SJCRH30 (cell line): ENCODE measurements around the gene RASA3. TPM values are rescaled to one million over a fixed set of nuclear protein-coding genes. Genes with fewer than 3 reads are reported as not detected.
A peak's percentile ranks its signal among the peaks of the same experiment; 100 is the strongest.
"Not testable (repeated sequence)": the region's sequence is repeated elsewhere in the genome, so short reads cannot be mapped to it uniquely, and the experiment has no call there.

Source experiments
- DNase-seq, 2 experiments: peaks; one replicate each; pipeline ENCODE4 v3.0.0-alpha.2; 2015 to 2020
- H3K27ac ChIP-seq: fragments of 250-450 bp; sonication (Bioruptor Pico); 2 replicates; pipeline ENCODE4 v1.5.1; 2020; ENCODE audit warnings: mild to moderate bottlenecking, moderate library complexity
- H3K27me3 ChIP-seq: fragments of 250-450 bp; sonication (Bioruptor Pico); 2 replicates; pipeline ENCODE4 v1.5.1; 2020; ENCODE audit warnings: mild to moderate bottlenecking, moderate library complexity
- H3K36me3 ChIP-seq: fragments of 250-450 bp; sonication (Bioruptor Pico); 2 replicates; pipeline ENCODE4 v1.5.1; 2020; ENCODE audit warnings: mild to moderate bottlenecking, moderate library complexity
- H3K4me1 ChIP-seq: fragments of 250-450 bp; sonication (Bioruptor Pico); 2 replicates; pipeline ENCODE4 v1.5.1; 2020; ENCODE audit warnings: mild to moderate bottlenecking, moderate library complexity
- H3K4me3 ChIP-seq: fragments of 250-450 bp; sonication (Bioruptor Pico); 2 replicates; pipeline ENCODE4 v1.5.1; 2020; ENCODE audit warnings: mild to moderate bottlenecking, moderate library complexity
- H3K9me3 ChIP-seq: fragments of 250-450 bp; sonication (Bioruptor Pico); replicated peaks from 2 replicates; pipeline ENCODE4 v1.5.1; 2020; ENCODE audit warnings: mild to moderate bottlenecking, moderate library complexity
- total RNA-seq: library from RNA; depleted of rRNA; stranded (reverse); fragments of >200 nt; shearing (Covaris generic); gene quantifications from 2 replicates; pipeline ENCODE4 v1.2.3, GENCODE V29; 2014

The RASA3 gene
- total RNA-seq, 1 experiment from 2014 or later = 20.5 TPM

- DNase-seq = peak; percentile 51 to 61
- Histone ChIP-seq H3K4me1 (peaks cover 53% of the 10 kb centered on the region), H3K27ac (no peak overlapping the region), H3K9me3 (no peaks in the 10 kb centered on the region), H3K27me3 (no peaks in the 10 kb centered on the region), H3K36me3 (no peaks in the 10 kb centered on the region), H3K4me3 (peak overlapping the region; percentile 9; the same call in 1 of the 2 replicates)
Measured at GRCh38 chr13:114110091-114110829, 22.2 kb downstream of the RASA3 start.

- Histone ChIP-seq H3K4me1 (peaks cover 53% of the 10 kb centered on the region), H3K4me3 (peak overlapping the region; percentile 11; the same call in 1 of the 2 replicates), H3K36me3 (no peaks in the 10 kb centered on the region), H3K27me3 (no peaks in the 10 kb centered on the region), H3K9me3 (no peaks in the 10 kb centered on the region), H3K27ac (no peak overlapping the region)
- DNase-seq = peak; percentile 63 to 70
Measured at GRCh38 chr13:114109641-114110041, 22.8 kb downstream of the RASA3 start.

GRCh38 chr13:114108894-114109293 lies 23.5 kb downstream of the RASA3 start:
- Histone ChIP-seq H3K4me3 (no peak overlapping the region), H3K4me1 (peaks cover 53% of the 10 kb centered on the region), H3K27me3 (no peaks in the 10 kb centered on the region), H3K9me3 (no peaks in the 10 kb centered on the region), H3K36me3 (no peaks in the 10 kb centered on the region), H3K27ac (no peak overlapping the region)
- DNase-seq = no peak

- Histone ChIP-seq H3K36me3 (no peaks in the 10 kb centered on the region), H3K9me3 (no peaks in the 10 kb centered on the region), H3K4me3 (peak overlapping the region; percentile 27; the same call in 1 of the 2 replicates), H3K4me1 (peaks cover 53% of the 10 kb centered on the region), H3K27me3 (no peaks in the 10 kb centered on the region), H3K27ac (peak overlapping the region; percentile 96)
- DNase-seq = no peak
Measured at GRCh38 chr13:114108141-114108761, 24.2 kb downstream of the RASA3 start.

GRCh38 chr13:114107686-114108081 lies 24.7 kb downstream of the RASA3 start:
- Histone ChIP-seq H3K4me3 (peak overlapping the region; percentile 27), H3K27me3 (no peaks in the 10 kb centered on the region), H3K9me3 (no peaks in the 10 kb centered on the region), H3K4me1 (peaks cover 47% of the 10 kb centered on the region), H3K27ac (peak overlapping the region; percentile 96), H3K36me3 (no peaks in the 10 kb centered on the region)
- DNase-seq = peak; percentile 80 to 86

- H3K4me1 ChIP-seq = peaks cover 42% of the 10 kb centered on the region
- H3K27me3 ChIP-seq = no peaks in the 10 kb centered on the region
- H3K36me3 ChIP-seq = no peaks in the 10 kb centered on the region
- peak; percentile 58 to 69 for DNase-seq
- H3K9me3 ChIP-seq = no peaks in the 10 kb centered on the region
- peak overlapping the region; percentile 27 for H3K4me3 ChIP-seq
- H3K27ac ChIP-seq = peak overlapping the region; percentile 96
Measured at GRCh38 chr13:114106991-114107685, 25.3 kb downstream of the RASA3 start.

GRCh38 chr13:114106526-114106925 lies 25.9 kb downstream of the RASA3 start:
- Histone ChIP-seq H3K9me3 (no peaks in the 10 kb centered on the region), H3K27me3 (no peaks in the 10 kb centered on the region), H3K4me1 (peaks cover 37% of the 10 kb centered on the region), H3K36me3 (no peaks in the 10 kb centered on the region), H3K27ac (peak overlapping the region; percentile 96), H3K4me3 (no peak overlapping the region)
- DNase-seq = no peak

GRCh38 chr13:114105521-114106225 lies 26.8 kb downstream of the RASA3 start:
- no peak overlapping the region for H3K27ac ChIP-seq
- H3K4me1 ChIP-seq = peaks cover 35% of the 10 kb centered on the region
- H3K36me3 ChIP-seq = no peaks in the 10 kb centered on the region
- no peak overlapping the region for H3K4me3 ChIP-seq
- H3K27me3 ChIP-seq = no peaks in the 10 kb centered on the region
- no peak for DNase-seq
- H3K9me3 ChIP-seq = no peaks in the 10 kb centered on the region

- Histone ChIP-seq H3K4me1 (peaks cover 27% of the 10 kb centered on the region), H3K36me3 (no peaks in the 10 kb centered on the region), H3K4me3 (no peak overlapping the region), H3K9me3 (no peaks in the 10 kb centered on the region), H3K27me3 (no peaks in the 10 kb centered on the region), H3K27ac (no peak overlapping the region)
- no peak for DNase-seq
Measured at GRCh38 chr13:114104655-114105520, 27.5 kb downstream of the RASA3 start.

GRCh38 chr13:114103801-114104654 lies 28.4 kb downstream of the RASA3 start:
- no peak overlapping the region for H3K27ac ChIP-seq
- H3K4me3 ChIP-seq = no peak overlapping the region
- H3K9me3 ChIP-seq = no peaks in the 10 kb centered on the region
- no peak for DNase-seq
- H3K4me1 ChIP-seq = peaks cover 19% of the 10 kb centered on the region
- no peaks in the 10 kb centered on the region for H3K27me3 ChIP-seq
- no peaks in the 10 kb centered on the region for H3K36me3 ChIP-seq

- not testable (repeated sequence) for H3K27ac ChIP-seq, DNase-seq, H3K27me3 ChIP-seq, H3K9me3 ChIP-seq, H3K36me3 ChIP-seq, H3K4me3 ChIP-seq
- H3K4me1 ChIP-seq = peaks cover 17% of the 10 kb centered on the region
Measured at GRCh38 chr13:114103289-114103621, 29.2 kb downstream of the RASA3 start.

GRCh38 chr13:114102521-114103288 lies 29.7 kb downstream of the RASA3 start:
- Histone ChIP-seq H3K36me3 (no peaks in the 10 kb centered on the region), H3K27ac (no peak overlapping the region), H3K4me3 (no peak overlapping the region), H3K4me1 (peaks cover 22% of the 10 kb centered on the region), H3K27me3 (no peaks in the 10 kb centered on the region), H3K9me3 (no peaks in the 10 kb centered on the region)
- no peak for DNase-seq

- Histone ChIP-seq H3K4me3 (no peak overlapping the region), H3K4me1 (peaks cover 22% of the 10 kb centered on the region), H3K36me3 (no peaks in the 10 kb centered on the region), H3K27me3 (no peaks in the 10 kb centered on the region), H3K27ac (no peak overlapping the region), H3K9me3 (no peaks in the 10 kb centered on the region)
- DNase-seq = no peak
Measured at GRCh38 chr13:114102131-114102520, 30.3 kb downstream of the RASA3 start.
